HepG2 (cell line): ENCODE measurements around the gene SNUPN. TPM values are rescaled to one million over a fixed set of nuclear protein-coding genes. Genes with fewer than 3 reads are reported as not detected.

Source experiments
- ARNTL ChIP-seq: sonication (generic); formaldehyde crosslinking; IDR thresholded peaks from 2 replicates; pipeline ENCODE4 v1.4.0; 2020; ENCODE audit warnings: mild to moderate bottlenecking, missing genetic modification reagents
- ELF1 ChIP-seq: sonication (generic); formaldehyde crosslinking; IDR thresholded peaks from 2 replicates; pipeline ENCODE4 v1.4.0; 2020; ENCODE audit warnings: missing genetic modification reagents
- HDAC1 ChIP-seq: sonication (generic); formaldehyde crosslinking; IDR thresholded peaks from 2 replicates; pipeline ENCODE4 v1.5.1; 2020; ENCODE audit warnings: mild to moderate bottlenecking, missing genetic modification reagents
- KDM5A ChIP-seq: fragments of 200-600 bp; sonication (generic); IDR thresholded peaks from 2 replicates; pipeline ENCODE4 v1.7.0; 2018; ENCODE audit warnings: antibody characterized with exemption, mild to moderate bottlenecking, low read length, borderline replicate concordance
- KLF9 ChIP-seq: IDR thresholded peaks from 2 replicates; pipeline ENCODE4 v1.6.1; 2016; ENCODE audit warnings: low read depth
- KMT2B ChIP-seq: IDR thresholded peaks from 2 replicates; pipeline ENCODE4 v1.6.1; 2016; ENCODE audit warnings: missing genetic modification reagents, missing compliant biosample characterization
- SIN3B ChIP-seq: fragments of 150-350 bp; IDR thresholded peaks from 2 replicates; pipeline ENCODE4 v1.6.1; 2014; ENCODE audit warnings: low read length
- YEATS4 ChIP-seq: sonication (generic); formaldehyde crosslinking; IDR thresholded peaks from 2 replicates; pipeline ENCODE4 v1.4.0; 2020; ENCODE audit warnings: missing genetic modification reagents, borderline replicate concordance
- ZFY ChIP-seq: sonication (generic); formaldehyde crosslinking; IDR thresholded peaks from 2 replicates; pipeline ENCODE4 v1.4.0; 2020; ENCODE audit warnings: missing genetic modification reagents
- ZNF431 ChIP-seq: sonication (generic); formaldehyde crosslinking; IDR thresholded peaks from 2 replicates; pipeline ENCODE4 v1.9.0; 2022; ENCODE audit warnings: missing genetic modification reagents, low read depth, mild to moderate bottlenecking, borderline replicate concordance
- ZNF788 ChIP-seq: sonication (generic); formaldehyde crosslinking; IDR thresholded peaks from 2 replicates; pipeline ENCODE4 v1.5.0; 2020; ENCODE audit warnings: mild to moderate bottlenecking, missing genetic modification reagents, borderline replicate concordance
- polyA plus RNA-seq, 8 experiments: library from polyadenylated mRNA; depleted of rRNA in 3 of 8; stranded (reverse) in 7 of 8; unstranded in 1 of 8; fragments of >200 nt; fragmentation: Illumina TruSeq in 4 of 8; extraction: Trizol in 4 of 8; gene quantifications; 2 replicates each; pipeline versions ENCODE4 v1.2.1 to v1.2.3, GENCODE V29; 2011 to 2016; ENCODE audit warnings: low read depth in 4 of 8, missing spikeins in 1 of 8, mixed read lengths in 1 of 8; ENCODE audit not compliant: insufficient read depth in 1 of 8
- total RNA-seq, 5 experiments: library from RNA; depleted of rRNA; stranded (reverse); fragments of >200 nt; fragmentation: Illumina TruSeq; extraction: Trizol; gene quantifications; 2 replicates each; pipeline ENCODE4 v1.2.3, GENCODE V29; 2016; ENCODE audit warnings: low read depth in 1 of 5
- TF ChIP-seq, protein P1 (sequence below): sonication (generic); formaldehyde crosslinking; IDR thresholded peaks from 2 replicates; pipeline ENCODE4 v1.4.0; 2020; ENCODE audit warnings: mild to moderate bottlenecking, low read depth, missing genetic modification reagents
- TF ChIP-seq, protein P2 (sequence below): sonication (generic); formaldehyde crosslinking; conservative IDR thresholded peaks from 2 replicates; pipeline ENCODE4 v1.8.0; 2022; ENCODE audit warnings: low read depth, missing genetic modification reagents
- TF ChIP-seq, protein P3 (sequence below): sonication (generic); formaldehyde crosslinking; IDR thresholded peaks from 2 replicates; pipeline ENCODE4 v1.9.0; 2021; ENCODE audit warnings: missing genetic modification reagents, mild to moderate bottlenecking, borderline replicate concordance
- TF ChIP-seq, protein P4 (sequence below): sonication (generic); formaldehyde crosslinking; IDR thresholded peaks from 2 replicates; pipeline ENCODE4 v1.8.1; 2022; ENCODE audit warnings: low read depth, mild to moderate bottlenecking, missing genetic modification reagents
- TF ChIP-seq, protein P5 (sequence below): sonication (generic); formaldehyde crosslinking; IDR thresholded peaks from 2 replicates; pipeline ENCODE4 v1.5.1; 2020; ENCODE audit warnings: missing genetic modification reagents, mild to moderate bottlenecking, borderline replicate concordance
- TF ChIP-seq, protein P6 (sequence below): sonication (generic); formaldehyde crosslinking; conservative IDR thresholded peaks from 2 replicates; pipeline ENCODE4 v1.4.0; 2020; ENCODE audit warnings: missing genetic modification reagents

The SNUPN gene
- total and polyA plus RNA-seq, 2 of the 13 experiments (the other 11 are each of a cell fraction or from before 2014, with no cell fraction given): 9.0 to 16.4 TPM

DNA sequence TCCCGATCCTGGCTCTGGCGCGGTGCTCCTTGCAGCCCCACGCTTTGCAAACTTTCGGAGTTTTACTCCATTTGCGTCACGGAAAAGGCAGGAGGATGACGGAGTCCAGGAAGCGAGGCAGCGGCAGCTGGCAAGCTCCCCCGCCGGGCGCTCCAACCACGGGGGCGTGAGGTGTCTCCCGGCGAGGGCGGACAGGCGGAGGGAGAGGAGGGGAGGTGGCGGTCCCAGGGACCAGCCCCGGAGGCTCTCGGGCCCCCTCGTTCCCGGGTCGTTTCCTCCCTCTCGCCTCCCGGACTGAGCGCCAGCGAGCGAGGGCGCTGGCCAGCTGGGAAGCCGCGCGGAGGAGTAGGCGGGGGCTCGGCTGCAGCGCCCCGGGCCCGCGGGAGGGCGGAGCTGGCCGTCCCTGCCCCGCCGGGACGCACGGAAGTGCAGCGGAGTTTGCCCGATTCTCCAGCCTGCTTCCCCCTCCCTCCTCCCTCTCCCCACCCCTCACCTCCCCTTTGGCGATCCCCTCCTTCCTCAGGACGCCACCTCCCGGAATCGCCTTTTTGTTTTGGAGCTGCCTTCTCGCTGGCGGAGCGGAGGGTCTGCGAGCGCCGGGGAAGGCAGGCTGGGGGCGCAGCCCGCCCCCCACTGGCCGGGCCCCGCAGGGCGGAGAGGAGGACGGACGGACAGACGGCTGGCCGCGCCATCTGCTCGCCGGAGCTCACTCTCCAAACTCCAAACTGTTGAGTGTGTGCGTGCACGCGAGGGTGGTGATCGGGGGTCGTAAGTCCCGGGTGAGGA lies 22.0 kb upstream of the SNUPN start, which contains the start of gene SNX33 (continued):
- TF ChIP-seq HDAC1 (CRISPR knock-in tag) (peak; percentile 84), ZFY (CRISPR knock-in tag) (peak; percentile 55), KMT2B (no peak; the same call in 1 of the 2 replicates), ARNTL (no peak; the same call in 1 of the 2 replicates), ELF1 (CRISPR knock-in tag) (no peak; the same call in 1 of the 2 replicates), KLF9 (CRISPR knock-in tag) (no peak), YEATS4 (peak; percentile 22; the same call in 1 of the 2 replicates), ZNF431 (CRISPR knock-in tag) (no peak; the same call in 1 of the 2 replicates), ZNF788 (CRISPR knock-in tag) (no peak), SIN3B (no peak), KDM5A (0 out of 2 replicates have a peak, but pooled peaks have one; percentile 22)
- TF ChIP-seq, protein P1, sequence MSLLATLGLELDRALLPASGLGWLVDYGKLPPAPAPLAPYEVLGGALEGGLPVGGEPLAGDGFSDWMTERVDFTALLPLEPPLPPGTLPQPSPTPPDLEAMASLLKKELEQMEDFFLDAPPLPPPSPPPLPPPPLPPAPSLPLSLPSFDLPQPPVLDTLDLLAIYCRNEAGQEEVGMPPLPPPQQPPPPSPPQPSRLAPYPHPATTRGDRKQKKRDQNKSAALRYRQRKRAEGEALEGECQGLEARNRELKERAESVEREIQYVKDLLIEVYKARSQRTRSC (CRISPR knock-in tag): no peak
- TF ChIP-seq, protein P2, sequence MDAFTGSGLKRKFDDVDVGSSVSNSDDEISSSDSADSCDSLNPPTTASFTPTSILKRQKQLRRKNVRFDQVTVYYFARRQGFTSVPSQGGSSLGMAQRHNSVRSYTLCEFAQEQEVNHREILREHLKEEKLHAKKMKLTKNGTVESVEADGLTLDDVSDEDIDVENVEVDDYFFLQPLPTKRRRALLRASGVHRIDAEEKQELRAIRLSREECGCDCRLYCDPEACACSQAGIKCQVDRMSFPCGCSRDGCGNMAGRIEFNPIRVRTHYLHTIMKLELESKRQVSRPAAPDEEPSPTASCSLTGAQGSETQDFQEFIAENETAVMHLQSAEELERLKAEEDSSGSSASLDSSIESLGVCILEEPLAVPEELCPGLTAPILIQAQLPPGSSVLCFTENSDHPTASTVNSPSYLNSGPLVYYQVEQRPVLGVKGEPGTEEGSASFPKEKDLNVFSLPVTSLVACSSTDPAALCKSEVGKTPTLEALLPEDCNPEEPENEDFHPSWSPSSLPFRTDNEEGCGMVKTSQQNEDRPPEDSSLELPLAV (CRISPR knock-in tag): no peak
- TF ChIP-seq, protein P3, sequence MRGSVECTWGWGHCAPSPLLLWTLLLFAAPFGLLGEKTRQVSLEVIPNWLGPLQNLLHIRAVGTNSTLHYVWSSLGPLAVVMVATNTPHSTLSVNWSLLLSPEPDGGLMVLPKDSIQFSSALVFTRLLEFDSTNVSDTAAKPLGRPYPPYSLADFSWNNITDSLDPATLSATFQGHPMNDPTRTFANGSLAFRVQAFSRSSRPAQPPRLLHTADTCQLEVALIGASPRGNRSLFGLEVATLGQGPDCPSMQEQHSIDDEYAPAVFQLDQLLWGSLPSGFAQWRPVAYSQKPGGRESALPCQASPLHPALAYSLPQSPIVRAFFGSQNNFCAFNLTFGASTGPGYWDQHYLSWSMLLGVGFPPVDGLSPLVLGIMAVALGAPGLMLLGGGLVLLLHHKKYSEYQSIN (CRISPR knock-in tag): no peak
- TF ChIP-seq, protein P4, sequence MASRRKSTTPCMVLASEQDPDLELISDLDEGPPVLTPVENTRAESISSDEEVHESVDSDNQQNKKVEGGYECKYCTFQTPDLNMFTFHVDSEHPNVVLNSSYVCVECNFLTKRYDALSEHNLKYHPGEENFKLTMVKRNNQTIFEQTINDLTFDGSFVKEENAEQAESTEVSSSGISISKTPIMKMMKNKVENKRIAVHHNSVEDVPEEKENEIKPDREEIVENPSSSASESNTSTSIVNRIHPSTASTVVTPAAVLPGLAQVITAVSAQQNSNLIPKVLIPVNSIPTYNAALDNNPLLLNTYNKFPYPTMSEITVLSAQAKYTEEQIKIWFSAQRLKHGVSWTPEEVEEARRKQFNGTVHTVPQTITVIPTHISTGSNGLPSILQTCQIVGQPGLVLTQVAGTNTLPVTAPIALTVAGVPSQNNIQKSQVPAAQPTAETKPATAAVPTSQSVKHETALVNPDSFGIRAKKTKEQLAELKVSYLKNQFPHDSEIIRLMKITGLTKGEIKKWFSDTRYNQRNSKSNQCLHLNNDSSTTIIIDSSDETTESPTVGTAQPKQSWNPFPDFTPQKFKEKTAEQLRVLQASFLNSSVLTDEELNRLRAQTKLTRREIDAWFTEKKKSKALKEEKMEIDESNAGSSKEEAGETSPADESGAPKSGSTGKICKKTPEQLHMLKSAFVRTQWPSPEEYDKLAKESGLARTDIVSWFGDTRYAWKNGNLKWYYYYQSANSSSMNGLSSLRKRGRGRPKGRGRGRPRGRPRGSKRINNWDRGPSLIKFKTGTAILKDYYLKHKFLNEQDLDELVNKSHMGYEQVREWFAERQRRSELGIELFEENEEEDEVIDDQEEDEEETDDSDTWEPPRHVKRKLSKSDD (CRISPR knock-in tag): 0 out of 2 replicates have a peak, but pooled peaks have one; percentile 12
- TF ChIP-seq, protein P5, sequence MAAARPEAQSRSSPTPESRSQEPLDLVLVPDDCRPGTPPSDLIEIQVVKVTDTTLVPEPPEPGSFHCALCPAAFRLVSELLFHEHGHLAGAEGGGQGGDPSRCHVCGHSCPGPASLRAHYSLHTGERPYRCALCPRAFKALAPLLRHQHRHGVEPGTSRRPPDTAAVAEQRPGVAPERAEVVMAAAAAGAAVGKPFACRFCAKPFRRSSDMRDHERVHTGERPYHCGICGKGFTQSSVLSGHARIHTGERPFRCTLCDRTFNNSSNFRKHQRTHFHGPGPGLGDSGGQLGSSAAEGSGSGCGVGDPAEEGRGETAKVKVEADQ (CRISPR knock-in tag): 0 out of 2 replicates have a peak, but pooled peaks have one; percentile 7
- TF ChIP-seq, protein P6, sequence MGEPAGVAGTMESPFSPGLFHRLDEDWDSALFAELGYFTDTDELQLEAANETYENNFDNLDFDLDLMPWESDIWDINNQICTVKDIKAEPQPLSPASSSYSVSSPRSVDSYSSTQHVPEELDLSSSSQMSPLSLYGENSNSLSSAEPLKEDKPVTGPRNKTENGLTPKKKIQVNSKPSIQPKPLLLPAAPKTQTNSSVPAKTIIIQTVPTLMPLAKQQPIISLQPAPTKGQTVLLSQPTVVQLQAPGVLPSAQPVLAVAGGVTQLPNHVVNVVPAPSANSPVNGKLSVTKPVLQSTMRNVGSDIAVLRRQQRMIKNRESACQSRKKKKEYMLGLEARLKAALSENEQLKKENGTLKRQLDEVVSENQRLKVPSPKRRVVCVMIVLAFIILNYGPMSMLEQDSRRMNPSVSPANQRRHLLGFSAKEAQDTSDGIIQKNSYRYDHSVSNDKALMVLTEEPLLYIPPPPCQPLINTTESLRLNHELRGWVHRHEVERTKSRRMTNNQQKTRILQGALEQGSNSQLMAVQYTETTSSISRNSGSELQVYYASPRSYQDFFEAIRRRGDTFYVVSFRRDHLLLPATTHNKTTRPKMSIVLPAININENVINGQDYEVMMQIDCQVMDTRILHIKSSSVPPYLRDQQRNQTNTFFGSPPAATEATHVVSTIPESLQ (CRISPR knock-in tag): no peak
